Liver (tissue), 9 donors: ENCODE data around the gene SORCS2. TPM values are rescaled to one million over a fixed set of nuclear protein-coding genes. Genes with fewer than 3 reads are reported as not detected.

Experiments
- DNase-seq: peaks from one replicate; pipeline ENCODE4 v3.0.0-alpha.2; 2017; ENCODE audit warnings: low spot score
- H3K27ac ChIP-seq, 2 donors: one replicate each; pipeline ENCODE4 v1.7.0; 2013; ENCODE audit warnings: inconsistent platforms in 2 of 2, low read length in 2 of 2, control low read depth in 1 of 2, low read depth in 1 of 2, mild to moderate bottlenecking in 1 of 2
- H3K27me3 ChIP-seq, 4 donors: one replicate each; pipeline versions ENCODE4 v1.6.1 to v1.7.0; 2013; ENCODE audit warnings: low read length in 3 of 4, inconsistent platforms in 1 of 4, mild to moderate bottlenecking in 1 of 4, moderate library complexity in 1 of 4; ENCODE audit not compliant: control insufficient read depth in 4 of 4, insufficient read depth in 4 of 4
- H3K36me3 ChIP-seq, 4 donors: one replicate each; pipeline versions ENCODE4 v1.6.1 to v1.7.0; 2013; ENCODE audit warnings: low read length in 3 of 4, mild to moderate bottlenecking in 3 of 4, low read depth in 1 of 4, moderate library complexity in 1 of 4; ENCODE audit not compliant: control insufficient read depth in 4 of 4, insufficient read depth in 3 of 4
- H3K4me1 ChIP-seq, 4 donors: one replicate each; pipeline versions ENCODE4 v1.6.1 to v1.7.0; 2013; ENCODE audit warnings: low read length in 3 of 4, mild to moderate bottlenecking in 3 of 4, moderate library complexity in 1 of 4; ENCODE audit not compliant: control insufficient read depth in 4 of 4, insufficient read depth in 4 of 4
- H3K4me3 ChIP-seq, 3 donors: one replicate each; pipeline versions ENCODE4 v1.6.1 to v1.7.0; 2013; ENCODE audit warnings: low read length in 3 of 3, control low read depth in 1 of 3, low read depth in 1 of 3, mild to moderate bottlenecking in 1 of 3
- H3K9ac ChIP-seq, 2 donors: one replicate each; pipeline ENCODE4 v1.7.0; 2013; ENCODE audit warnings: low read length in 2 of 2, mild to moderate bottlenecking in 2 of 2, moderate library complexity in 2 of 2, control low read depth in 1 of 2, low read depth in 1 of 2
- H3K9me3 ChIP-seq, 4 donors: one replicate each; pipeline versions ENCODE4 v1.6.1 to v1.7.0; 2013; ENCODE audit warnings: low read length in 3 of 4; ENCODE audit not compliant: control insufficient read depth in 4 of 4
- ATF3 ChIP-seq: IDR thresholded peaks from 2 replicates; pipeline ENCODE4 v1.6.1; 2016; ENCODE audit warnings: antibody characterized with exemption
- CTCF ChIP-seq: fragments of 150-350 bp; IDR thresholded peaks from 2 replicates; pipeline ENCODE4 v1.5.1; 2017; ENCODE audit warnings: improper control_type of control experiment, low read depth, low read length; ENCODE audit not compliant: missing input control
- EGR1 ChIP-seq, 2 donors: IDR thresholded peaks; 2 replicates each; pipeline ENCODE4 v1.6.1; 2016 to 2018; ENCODE audit warnings: antibody characterized with exemption in 2 of 2, low read depth in 2 of 2
- FOXA1 ChIP-seq: IDR thresholded peaks from 2 replicates; pipeline ENCODE4 v1.6.1; 2016; ENCODE audit warnings: antibody characterized with exemption
- FOXA2 ChIP-seq: IDR thresholded peaks from 2 replicates; pipeline ENCODE4 v1.6.1; 2016; ENCODE audit warnings: antibody characterized with exemption
- GABPA ChIP-seq, 2 donors: IDR thresholded peaks in 1 of 2; conservative IDR thresholded peaks in 1 of 2; 2 replicates each; pipeline ENCODE4 v1.6.1; 2016; ENCODE audit warnings: antibody characterized with exemption in 2 of 2, mild to moderate bottlenecking in 1 of 2, moderate library complexity in 1 of 2
- HNF4A ChIP-seq, 2 donors: conservative IDR thresholded peaks; 2 replicates each; pipeline ENCODE4 v1.6.1; 2016; ENCODE audit warnings: antibody characterized with exemption in 2 of 2, mild to moderate bottlenecking in 2 of 2
- HNF4G ChIP-seq: IDR thresholded peaks from 2 replicates; pipeline ENCODE4 v1.6.1; 2016; ENCODE audit warnings: antibody characterized with exemption
- JUND ChIP-seq, 2 donors: IDR thresholded peaks; 2 replicates each; pipeline ENCODE4 v1.6.1; 2016; ENCODE audit warnings: antibody characterized with exemption in 2 of 2
- NR2F2 ChIP-seq: IDR thresholded peaks from 2 replicates; pipeline ENCODE4 v1.6.1; 2016; ENCODE audit warnings: antibody characterized with exemption
- RAD21 ChIP-seq, 2 donors: IDR thresholded peaks; 2 replicates each; pipeline ENCODE4 v1.6.1; 2016; ENCODE audit warnings: antibody characterized with exemption in 2 of 2, mild to moderate bottlenecking in 2 of 2
- REST ChIP-seq: IDR thresholded peaks from 2 replicates; pipeline ENCODE4 v1.6.1; 2016; ENCODE audit warnings: antibody characterized with exemption, mild to moderate bottlenecking
- RXRA ChIP-seq, 2 donors: IDR thresholded peaks; 2 replicates each; pipeline ENCODE4 v1.6.1; 2017 to 2018; ENCODE audit warnings: antibody characterized with exemption in 2 of 2, mild to moderate bottlenecking in 1 of 2
- SP1 ChIP-seq: IDR thresholded peaks from 2 replicates; pipeline ENCODE4 v1.6.1; 2018; ENCODE audit warnings: antibody characterized with exemption, mild to moderate bottlenecking
- TAF1 ChIP-seq: conservative IDR thresholded peaks from 2 replicates; pipeline ENCODE4 v1.6.1; 2016; ENCODE audit warnings: antibody characterized with exemption, mild to moderate bottlenecking
- YY1 ChIP-seq: IDR thresholded peaks from 2 replicates; pipeline ENCODE4 v1.6.1; 2016; ENCODE audit warnings: antibody characterized with exemption, mild to moderate bottlenecking
- WGBS: extraction: QIAGEN DNeasy Blood & Tissue Kit; methylation state at CpG from one replicate; pipeline ENCODE4 v1.1.7; 2013; 5-methylcytosine and 5-hydroxymethylcytosine counted together
- polyA plus RNA-seq, 2 donors: library from polyadenylated mRNA; stranded (reverse) in 1 of 2; unstranded in 1 of 2; fragments of 200-250 nt in 1 of 2; fragments of >200 nt in 1 of 2; fragmentation: Nextera tagmentation in 1 of 2; extraction: Ambion mirVana in 1 of 2; gene quantifications; one replicate each; pipeline versions ENCODE4 v1.2.1 to v1.2.3, GENCODE V29; 2013 to 2015
- total RNA-seq, 2 donors: library from RNA; depleted of rRNA; stranded (reverse); fragments of >200 nt; gene quantifications; one replicate each; pipeline ENCODE4 v1.2.3, GENCODE V29; 2014
- TF ChIP-seq, protein P1 (sequence below): IDR thresholded peaks from 2 replicates; pipeline ENCODE4 v1.6.1; 2016; ENCODE audit warnings: antibody characterized with exemption
- TF ChIP-seq, protein P2 (sequence below): IDR thresholded peaks from 2 replicates; pipeline ENCODE4 v1.6.1; 2016; ENCODE audit warnings: antibody characterized with exemption
- donor health status: healthy.
- donor health status: healthy.
- donor health status: healthy.
- donor health status: healthy.
- donor health status: healthy.

Gene SORCS2
- total and polyA plus RNA-seq, 4 donors = 0.10 to 1.4 (median 0.92) TPM

DNA sequence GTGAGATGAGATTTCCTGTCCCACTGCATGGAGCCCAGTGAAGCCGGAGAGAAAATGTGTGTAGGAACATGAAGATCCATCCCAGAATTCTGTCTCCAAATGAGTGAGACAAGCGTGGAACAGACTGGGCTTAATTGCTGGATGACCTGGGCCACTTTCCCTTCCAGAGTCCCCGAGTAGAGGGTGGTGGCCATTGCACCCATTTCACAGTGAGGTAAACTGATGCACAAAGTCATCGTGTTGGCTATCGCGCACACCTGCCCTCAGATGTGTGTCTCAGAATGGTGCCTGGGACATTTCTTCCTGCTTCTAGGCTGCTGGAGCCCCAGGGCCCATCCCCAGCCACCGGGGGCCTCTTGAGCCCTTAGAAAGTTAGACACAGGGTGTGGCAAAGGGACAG is 285.4 kb downstream of the SORCS2 start (continued):
- TF ChIP-seq NR2F2 = no peak
- no peak for TF ChIP-seq FOXA2
- TF ChIP-seq CTCF = no peak

DNA sequence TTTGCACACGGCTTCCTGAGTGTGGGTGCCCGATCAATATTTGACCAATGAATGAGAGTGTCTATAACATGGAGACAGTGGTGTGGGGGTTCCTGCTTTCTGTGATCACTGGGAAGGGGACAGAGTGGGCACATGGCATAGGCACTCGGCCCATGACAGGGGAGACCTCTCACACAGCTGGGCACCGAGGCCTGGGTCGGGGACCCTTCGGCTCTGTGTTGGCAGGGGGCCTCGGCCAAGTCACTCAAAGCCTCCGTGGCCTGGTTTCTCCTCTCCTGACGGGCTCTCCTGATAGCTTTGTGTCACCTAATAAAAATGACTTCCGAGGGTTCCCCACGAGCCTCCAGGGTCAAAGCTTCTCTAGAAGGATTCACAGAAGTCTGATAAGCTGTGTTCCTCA is 286.3 kb downstream of the SORCS2 start:
- Histone ChIP-seq H3K27ac (no peak overlapping the region), H3K4me3 (no peak overlapping the region), H3K36me3 (no peaks in the 10 kb centered on the region), H3K9ac (no peak overlapping the region), H3K27me3 (no peaks in the 10 kb centered on the region), H3K9me3 (no peaks in the 10 kb centered on the region), H3K4me1 (no peaks in the 10 kb centered on the region)
- no peak for TF ChIP-seq SP1
- TF ChIP-seq YY1 = no peak
- TF ChIP-seq RAD21 (IDR thresholded peaks at IDR 0.05) = no peak
- no peak for TF ChIP-seq JUND (IDR thresholded peaks at IDR 0.05)
- TF ChIP-seq FOXA2 = no peak
- TF ChIP-seq RXRA (IDR thresholded peaks at IDR 0.05) = no peak
- TF ChIP-seq, protein P1, sequence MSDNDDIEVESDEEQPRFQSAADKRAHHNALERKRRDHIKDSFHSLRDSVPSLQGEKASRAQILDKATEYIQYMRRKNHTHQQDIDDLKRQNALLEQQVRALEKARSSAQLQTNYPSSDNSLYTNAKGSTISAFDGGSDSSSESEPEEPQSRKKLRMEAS = no peak
- no peak for TF ChIP-seq TAF1
- TF ChIP-seq, protein P2, sequence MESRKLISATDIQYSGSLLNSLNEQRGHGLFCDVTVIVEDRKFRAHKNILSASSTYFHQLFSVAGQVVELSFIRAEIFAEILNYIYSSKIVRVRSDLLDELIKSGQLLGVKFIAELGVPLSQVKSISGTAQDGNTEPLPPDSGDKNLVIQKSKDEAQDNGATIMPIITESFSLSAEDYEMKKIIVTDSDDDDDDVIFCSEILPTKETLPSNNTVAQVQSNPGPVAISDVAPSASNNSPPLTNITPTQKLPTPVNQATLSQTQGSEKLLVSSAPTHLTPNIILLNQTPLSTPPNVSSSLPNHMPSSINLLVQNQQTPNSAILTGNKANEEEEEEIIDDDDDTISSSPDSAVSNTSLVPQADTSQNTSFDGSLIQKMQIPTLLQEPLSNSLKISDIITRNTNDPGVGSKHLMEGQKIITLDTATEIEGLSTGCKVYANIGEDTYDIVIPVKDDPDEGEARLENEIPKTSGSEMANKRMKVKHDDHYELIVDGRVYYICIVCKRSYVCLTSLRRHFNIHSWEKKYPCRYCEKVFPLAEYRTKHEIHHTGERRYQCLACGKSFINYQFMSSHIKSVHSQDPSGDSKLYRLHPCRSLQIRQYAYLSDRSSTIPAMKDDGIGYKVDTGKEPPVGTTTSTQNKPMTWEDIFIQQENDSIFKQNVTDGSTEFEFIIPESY = no peak
- TF ChIP-seq HNF4G = no peak
- no peak for TF ChIP-seq FOXA1
- TF ChIP-seq REST = no peak
- no peak for TF ChIP-seq HNF4A (conservative IDR thresholded peaks at IDR 0.05)
- no peak for TF ChIP-seq GABPA (IDR thresholded peaks at IDR 0.05 in 1 of 2, conservative IDR thresholded peaks at IDR 0.05 in 1 of 2)
- no peak for TF ChIP-seq NR2F2
- TF ChIP-seq CTCF = no peak
- TF ChIP-seq EGR1 (IDR thresholded peaks at IDR 0.05; ENCODE audit: low read depth in 2 of 2) = no peak
- no peak for TF ChIP-seq ATF3
- WGBS = 80% methylated on average over 11 of the region's 11 CpGs
- DNase-seq = no peak
